AG04449 (cell line): ENCODE data around the gene GRID1.
"Not testable (repeated sequence)": the region's sequence is repeated elsewhere in the genome, so short reads cannot be mapped to it uniquely, and the experiment has no call there.

Source experiments
- CTCF ChIA-PET: fragments of 350-600 bp; formaldehyde crosslinking; extraction: SDS; loops from one replicate; lab custom pipeline; 2021; ENCODE audit warnings: antibody characterized with exemption; lab: Yijun Ruan, JAX
- POLR2A ChIA-PET: fragments of 400-600, 350-600 bp; formaldehyde crosslinking; extraction: SDS; loops from one replicate; lab custom pipeline; 2020; ENCODE audit warnings: antibody characterized with exemption, inconsistent platforms; lab: Yijun Ruan, JAX
- DNase-seq: peaks from one replicate; pipeline ENCODE4 v3.0.0-alpha.2; 2010; ENCODE audit warnings: low read depth, low spot score
- H3K4me3 ChIP-seq: 2 replicates; pipeline ENCODE4 v1.5.1; 2011; ENCODE audit warnings: low read depth, mild to moderate bottlenecking, control low read depth, low read length
- CTCF ChIP-seq: IDR thresholded peaks from one replicate; pipeline ENCODE4 v1.5.1; 2011; ENCODE audit warnings: mild to moderate bottlenecking, moderate library complexity, low read length, control low read depth, inconsistent platforms; ENCODE audit not compliant: insufficient read depth; ENCODE audit errors: missing control alignments

Gene GRID1

GRCh38 chr10:85734791-85735190, 631.8 kb downstream of the GRID1 start:
- no peak for TF ChIP-seq CTCF
- POLR2A ChIA-PET = no interaction called here

GRCh38 chr10:85724215-85724614, 642.4 kb downstream of the GRID1 start:
- ChIA-PET CTCF (no interaction called here), POLR2A (no interaction called here)
- no peak for TF ChIP-seq CTCF

More at GRCh38 chr10:85734791-85735190, 631.8 kb downstream of the GRID1 start:
- CTCF ChIA-PET = no interaction called here
- no peak for DNase-seq
- no peak overlapping the region for H3K4me3 ChIP-seq

GRCh38 chr10:85720931-85721590, 645.5 kb downstream of the GRID1 start:
- no peak for TF ChIP-seq CTCF
- ChIA-PET CTCF (no interaction called here), POLR2A (no interaction called here)
- no peak for DNase-seq
- H3K4me3 ChIP-seq = no peak overlapping the region

More at GRCh38 chr10:85724215-85724614, 642.4 kb downstream of the GRID1 start:
- no peak for DNase-seq
- no peak overlapping the region for H3K4me3 ChIP-seq

GRCh38 chr10:85719408-85719807, 647.2 kb downstream of the GRID1 start:
- DNase-seq = no peak
- ChIA-PET CTCF (no interaction called here), POLR2A (no interaction called here)
- H3K4me3 ChIP-seq = no peak overlapping the region
- no peak for TF ChIP-seq CTCF

- DNase-seq = no peak
- ChIA-PET CTCF (no interaction called here), POLR2A (no interaction called here)
- no peak overlapping the region for H3K4me3 ChIP-seq
- TF ChIP-seq CTCF = no peak
These were observed 652.7 kb downstream of the GRID1 start for GRCh38 chr10:85713885-85714284.

GRCh38 chr10:85702768-85703167, 663.8 kb downstream of the GRID1 start:
- CTCF ChIA-PET = no interaction called here
- no peak overlapping the region for H3K4me3 ChIP-seq
- no peak for DNase-seq
- TF ChIP-seq CTCF = no peak
- POLR2A ChIA-PET = interaction anchor here (0.7 kb wide), 1 partner anchor 60 kb away, joined by 3 read pairs; no protein-coding TSS in a partner anchor

GRCh38 chr10:85699066-85699465, 667.5 kb downstream of the GRID1 start:
- CTCF ChIA-PET, DNase-seq, POLR2A ChIA-PET, H3K4me3 ChIP-seq: not testable (repeated sequence)
